HL-60/S4 (cell line): ENCODE data around the gene ANP32D.
"Not testable (repeated sequence)": the region's sequence is repeated elsewhere in the genome, so short reads cannot be mapped to it uniquely, and the experiment has no call there.

Experiments
- in situ Hi-C: fragments of 300-500 bp; cut with MboI; formaldehyde crosslinking; loops from 2 replicates; pipeline ENCODE4 v1.14.3; 2022; ENCODE audit warnings: low sequenced_read_pairs

ANP32D gene

DNA sequence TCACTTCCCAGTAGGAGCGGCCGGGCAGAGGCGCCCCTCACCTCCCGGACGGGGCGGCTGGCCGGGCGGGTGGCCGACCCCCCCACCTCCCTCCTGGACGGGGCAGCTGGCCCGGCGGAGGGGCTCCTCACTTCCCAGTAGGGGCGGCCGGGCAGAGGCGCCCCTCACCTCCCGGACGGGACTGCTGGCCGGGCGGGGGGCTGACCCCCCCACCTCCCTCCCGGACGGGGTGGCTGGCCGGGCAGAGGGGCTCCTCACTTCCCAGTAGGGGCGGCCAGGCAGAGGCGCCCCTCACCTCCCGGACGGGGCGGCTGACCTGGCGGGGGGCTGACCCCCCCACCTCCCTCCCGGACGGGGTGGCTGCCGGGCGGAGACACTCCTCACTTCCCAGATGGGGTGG, 27.9 kb downstream of the ANP32D start:
- in situ Hi-C loops: not testable (repeated sequence)

GRCh38 chr12:48506836-48507235, 34.5 kb downstream of the ANP32D start:
- in situ Hi-C loops: not testable (repeated sequence)

GRCh38 chr12:48508987-48509386, 36.6 kb downstream of the ANP32D start:
- in situ Hi-C loops: no loop called here

- in situ Hi-C loops: no loop called here
These were observed 37.8 kb downstream of the ANP32D start for GRCh38 chr12:48510111-48510510.

- in situ Hi-C loops: no loop called here
These were observed 40.5 kb downstream of the ANP32D start for GRCh38 chr12:48512855-48513254.

- in situ Hi-C loops: no loop called here
These were observed 42.4 kb downstream of the ANP32D start for GRCh38 chr12:48514728-48515127.

DNA sequence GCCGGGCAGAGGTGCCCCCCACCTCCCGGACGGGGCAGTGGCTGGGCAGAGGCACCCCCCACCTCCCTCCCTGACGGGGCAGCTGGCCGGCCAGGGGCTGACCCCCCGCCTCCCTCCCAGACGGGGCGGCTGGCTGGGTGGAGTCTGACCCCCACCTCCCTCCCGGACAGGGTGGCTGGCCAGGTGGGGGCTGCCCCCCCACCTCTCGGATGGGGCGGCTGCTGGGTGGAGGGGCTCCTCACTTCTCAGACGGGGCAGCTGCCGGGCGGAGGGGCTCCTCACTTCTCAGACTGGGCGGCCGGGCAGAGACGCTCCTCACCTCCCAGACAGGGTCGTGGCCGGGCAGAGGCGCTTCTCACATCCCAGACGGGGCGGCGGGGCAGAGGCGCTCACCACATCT, 48.0 kb downstream of the ANP32D start:
- in situ Hi-C loops: not testable (repeated sequence)
